CD4-positive, alpha-beta T cell treated with Interleukin-6 for 4 hours (primary cell): Measurements from ENCODE around the gene SPDYE2B.
"Not testable (repeated sequence)": the region's sequence is repeated elsewhere in the genome, so short reads cannot be mapped to it uniquely, and the experiment has no call there.

Experiments used
- DNase-seq: peaks from one replicate; pipeline ENCODE4 v3.0.0-alpha.2; 2020; ENCODE audit warnings: mixed read lengths

The SPDYE2B gene

GRCh38 chr7:102649924-102650323 lies at the start of gene SPDYE2B:
Gene SPDYE2B (plus strand): TSS chr7:102650319. CDS start chr7:102652349, 2,030 bp downstream.
- not testable (repeated sequence) for DNase-seq

- not testable (repeated sequence) for DNase-seq
Measured at GRCh38 chr7:102602317-102602716, 47.8 kb upstream of the SPDYE2B start.

GRCh38 chr7:102604431-102605145 lies 45.5 kb upstream of the SPDYE2B start:
- not testable (repeated sequence) for DNase-seq

DNA sequence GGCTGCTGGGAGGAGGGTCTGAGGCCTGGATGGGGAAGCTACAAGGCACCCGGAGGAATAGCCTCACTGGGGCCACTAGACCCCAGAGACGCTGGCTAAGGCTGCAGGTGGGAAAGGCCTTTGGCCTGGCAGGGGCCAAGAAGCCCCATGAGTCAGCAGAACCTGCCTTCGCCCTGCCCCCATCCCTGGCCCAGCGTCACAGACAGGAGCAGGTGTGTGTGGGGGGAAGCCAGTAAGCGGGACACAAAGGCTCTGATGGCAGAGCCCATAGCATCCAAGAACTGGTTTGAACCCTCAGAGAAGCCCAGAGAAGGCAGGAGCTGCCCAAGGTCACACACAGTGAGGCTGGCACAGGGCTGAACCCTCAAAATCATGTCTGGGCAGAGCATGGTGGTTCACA lies 43.3 kb upstream of the SPDYE2B start:
- not testable (repeated sequence) for DNase-seq

- DNase-seq = not testable (repeated sequence)
Measured at GRCh38 chr7:102609734-102610133, 40.4 kb upstream of the SPDYE2B start.

DNA sequence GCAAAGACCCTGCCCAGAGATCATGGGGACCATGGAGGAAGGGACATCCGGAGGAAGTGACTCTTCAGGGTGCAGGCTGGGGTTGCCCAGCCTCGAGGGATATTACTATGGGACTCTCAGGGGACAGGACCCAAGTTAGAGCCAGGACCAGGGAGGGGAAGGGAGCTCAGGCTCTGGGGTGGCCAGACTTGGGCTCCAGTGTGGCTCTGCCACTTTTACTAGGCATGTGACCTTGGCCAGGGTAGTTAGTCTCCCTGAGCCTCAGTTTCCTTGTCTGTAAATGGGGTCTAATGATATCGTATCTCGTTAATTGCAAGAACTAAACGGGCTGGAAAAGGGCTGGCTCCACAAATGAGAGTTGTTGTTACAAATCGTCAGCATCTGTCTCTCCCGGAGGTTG lies 39.7 kb upstream of the SPDYE2B start:
- DNase-seq = not testable (repeated sequence)

DNA sequence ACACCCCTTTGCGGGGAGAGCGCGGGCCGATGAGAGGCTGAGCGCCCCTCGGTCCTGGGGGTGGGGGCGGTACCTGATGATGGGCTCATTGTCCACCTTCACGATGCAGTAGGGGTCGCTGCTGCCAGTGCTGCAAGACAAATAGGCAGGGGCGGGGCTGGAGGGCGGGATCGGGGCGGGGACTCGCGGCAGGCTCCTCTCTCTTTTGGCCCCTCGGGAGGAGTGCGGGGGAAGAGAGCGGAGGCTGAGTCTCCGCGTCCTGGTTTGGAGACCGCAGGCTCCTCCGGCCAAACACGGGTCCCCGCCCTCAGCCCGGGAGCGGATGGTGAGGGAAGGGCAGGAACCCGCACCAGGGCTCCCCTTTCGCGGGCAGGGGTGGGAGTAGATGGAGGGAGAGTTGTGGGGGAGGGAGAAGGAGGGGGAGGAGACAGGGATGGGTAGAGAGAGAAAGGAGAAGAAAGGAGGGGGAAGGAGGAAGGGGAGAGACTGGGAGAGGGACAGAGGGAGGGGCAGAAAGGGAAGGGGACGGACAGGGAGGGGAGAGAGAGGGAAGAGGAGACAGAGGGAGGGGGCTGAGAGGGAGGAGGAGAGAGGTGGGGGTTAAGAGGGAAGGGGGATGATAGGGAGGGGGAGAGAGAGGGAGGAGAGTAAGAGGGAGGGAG lies 39.0 kb upstream of the SPDYE2B start:
- DNase-seq = not testable (repeated sequence)

GRCh38 chr7:102611675-102612325 lies 38.3 kb upstream of the SPDYE2B start:
- DNase-seq = not testable (repeated sequence)

DNA sequence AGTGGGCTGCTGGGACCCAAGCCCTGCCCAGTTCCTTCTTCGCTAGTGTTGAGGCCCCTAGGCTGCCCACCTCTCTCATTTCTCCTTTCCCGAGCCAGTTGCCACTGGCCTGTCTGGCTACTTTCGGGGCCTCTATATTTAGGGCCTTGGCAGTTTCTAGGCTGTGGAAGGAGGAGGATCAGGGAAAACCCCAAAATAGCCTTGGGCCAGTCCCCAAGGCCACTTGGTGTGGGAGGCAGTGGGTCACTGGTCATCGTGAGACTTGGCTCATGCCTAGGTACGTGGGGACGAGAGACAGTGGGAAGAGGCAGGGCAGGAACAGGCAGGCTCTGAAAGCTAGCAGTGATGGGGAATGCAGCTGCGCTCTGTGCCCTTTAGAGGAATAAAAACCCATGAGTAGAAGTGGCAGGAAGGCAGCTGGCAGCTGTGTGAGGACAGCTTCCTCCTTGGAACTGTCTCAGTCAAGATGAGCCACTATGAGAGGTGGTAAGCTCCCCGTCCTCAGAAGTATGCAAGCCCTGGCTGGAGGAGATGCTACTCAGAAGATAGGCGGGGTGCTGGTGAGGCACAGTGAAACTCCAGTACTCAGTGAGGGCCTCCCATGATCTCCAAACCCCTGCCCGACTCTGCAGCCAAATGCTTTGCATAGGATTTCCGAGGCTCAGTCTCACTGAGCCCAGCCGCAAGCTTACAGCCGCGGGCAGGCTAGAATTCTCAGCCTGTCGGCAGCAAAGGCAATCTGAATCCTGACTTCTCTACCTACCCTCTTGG lies 36.4 kb upstream of the SPDYE2B start:
- DNase-seq = not testable (repeated sequence)

GRCh38 chr7:102614346-102614697 lies 35.8 kb upstream of the SPDYE2B start:
- not testable (repeated sequence) for DNase-seq

GRCh38 chr7:102614873-102615272 lies 35.2 kb upstream of the SPDYE2B start:
- DNase-seq = not testable (repeated sequence)

GRCh38 chr7:102615930-102616329 lies 34.2 kb upstream of the SPDYE2B start:
- not testable (repeated sequence) for DNase-seq

GRCh38 chr7:102616507-102617125 lies 33.5 kb upstream of the SPDYE2B start, which contains the start of gene RASA4:
Gene RASA4 (minus strand): TSS chr7:102616756. CDS start chr7:102616689, 67 bp downstream.
- peak; percentile 14 for DNase-seq

DNA sequence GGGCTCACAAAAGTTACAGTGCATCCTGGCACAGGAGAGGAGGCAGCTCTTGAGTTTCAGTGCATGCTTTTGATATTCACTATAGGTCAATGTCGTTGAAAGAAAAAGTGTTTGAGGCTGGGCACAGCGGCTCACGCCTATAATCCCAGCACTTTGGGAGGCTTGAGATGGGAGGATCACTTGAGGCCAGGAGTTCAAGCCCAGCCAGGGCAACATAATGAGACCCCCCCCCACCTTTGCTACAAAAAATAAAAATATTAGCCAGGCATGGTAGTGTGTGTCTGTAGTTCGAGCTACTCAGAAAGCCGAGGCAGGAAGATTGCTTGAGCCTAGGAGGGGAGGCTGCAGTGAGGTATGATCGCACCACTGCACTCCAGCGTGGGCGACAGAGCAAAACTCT lies 32.0 kb upstream of the SPDYE2B start:
- DNase-seq = not testable (repeated sequence)

DNA sequence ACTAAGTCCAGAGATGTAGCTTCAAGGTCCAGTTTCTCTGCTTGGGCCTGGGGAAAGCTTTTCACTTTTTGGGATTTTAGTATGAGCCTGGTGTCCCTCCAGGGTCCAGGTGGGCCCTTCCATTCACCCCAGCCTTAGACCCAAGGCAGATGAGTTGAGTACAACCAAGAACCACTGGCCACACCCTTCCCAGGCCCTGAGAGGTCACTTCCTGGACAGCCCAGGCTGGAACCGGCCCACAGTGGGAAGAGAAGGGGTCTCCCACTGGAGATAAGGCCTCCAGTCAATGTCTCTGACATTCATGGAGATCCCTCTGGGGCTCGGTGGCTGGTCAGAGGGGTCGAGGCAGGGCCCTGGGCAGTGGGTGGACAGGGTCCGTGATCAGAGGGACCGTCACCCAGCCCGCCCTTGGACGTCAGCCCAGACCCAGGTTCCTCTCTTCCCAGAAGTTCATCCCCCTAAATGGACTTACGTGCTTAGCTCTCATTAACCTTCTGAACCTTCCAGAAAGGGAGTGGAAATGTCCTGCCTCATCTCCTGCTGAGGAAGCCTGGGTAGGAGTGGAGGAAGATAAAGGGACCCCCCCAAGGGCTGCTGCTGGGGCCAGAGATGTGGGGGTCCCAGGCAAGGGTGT lies 22.7 kb upstream of the SPDYE2B start:
- DNase-seq = not testable (repeated sequence)

DNA sequence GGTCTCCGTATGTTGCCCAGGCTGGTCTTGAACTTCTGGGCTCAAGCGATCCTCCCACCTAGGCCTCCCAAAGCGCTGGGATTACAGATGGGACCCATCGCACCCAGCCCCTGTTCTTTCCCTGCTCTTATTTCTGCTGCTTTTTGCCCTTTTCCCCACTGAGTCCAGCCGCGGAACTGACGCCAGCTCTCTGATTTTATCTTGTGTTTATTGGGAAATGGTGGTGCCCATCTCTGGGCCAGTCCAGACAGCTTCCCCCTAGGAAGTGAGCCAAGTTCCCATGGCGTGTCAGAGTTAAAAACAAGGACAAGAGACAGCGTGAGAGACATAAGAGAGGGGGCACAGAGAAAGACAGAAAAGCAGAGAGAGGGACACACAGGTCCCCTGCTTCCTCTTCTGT lies 19.5 kb upstream of the SPDYE2B start:
- DNase-seq = not testable (repeated sequence)

- not testable (repeated sequence) for DNase-seq
Measured at GRCh38 chr7:102634299-102634698, 15.8 kb upstream of the SPDYE2B start.

DNA sequence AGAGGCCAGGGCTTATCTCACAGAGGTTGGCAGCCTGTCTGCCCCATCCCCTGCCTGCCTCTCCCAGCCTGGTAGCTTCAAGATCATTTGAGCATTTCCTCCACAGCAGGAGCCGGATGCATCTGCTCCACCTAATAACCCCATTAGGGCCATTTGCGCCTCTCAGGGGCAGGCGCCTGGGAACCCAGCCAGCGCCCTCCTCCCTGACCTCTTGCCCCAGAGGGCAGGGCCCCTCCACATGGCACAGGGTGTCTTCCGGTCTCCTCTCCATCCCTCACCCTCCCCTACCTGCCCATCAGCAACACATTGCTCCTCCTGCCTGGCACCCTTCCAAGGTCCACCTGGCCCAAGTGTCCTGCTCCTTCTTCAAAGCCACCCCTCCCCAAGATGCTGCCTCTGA lies 14.8 kb upstream of the SPDYE2B start:
- DNase-seq = not testable (repeated sequence)

DNA sequence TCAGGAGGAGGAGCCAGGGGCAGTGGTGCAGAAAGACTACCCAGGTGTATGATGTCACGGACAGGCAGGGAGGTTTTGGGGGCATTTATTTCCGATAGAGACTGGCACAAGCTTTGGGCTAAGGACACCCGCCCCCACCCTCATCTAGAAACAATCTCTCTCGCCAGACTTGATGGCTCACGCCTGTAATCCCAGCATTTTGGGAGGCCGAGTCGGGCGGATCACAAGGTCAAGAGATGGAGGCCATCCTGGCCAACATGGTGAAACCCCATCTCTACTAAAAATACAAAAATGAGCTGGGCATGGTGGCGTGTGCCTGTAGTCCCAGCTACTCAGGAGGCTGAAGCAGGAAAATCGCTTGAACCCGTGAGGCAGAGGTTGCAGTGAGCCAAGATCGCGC lies 13.2 kb upstream of the SPDYE2B start:
- not testable (repeated sequence) for DNase-seq

DNA sequence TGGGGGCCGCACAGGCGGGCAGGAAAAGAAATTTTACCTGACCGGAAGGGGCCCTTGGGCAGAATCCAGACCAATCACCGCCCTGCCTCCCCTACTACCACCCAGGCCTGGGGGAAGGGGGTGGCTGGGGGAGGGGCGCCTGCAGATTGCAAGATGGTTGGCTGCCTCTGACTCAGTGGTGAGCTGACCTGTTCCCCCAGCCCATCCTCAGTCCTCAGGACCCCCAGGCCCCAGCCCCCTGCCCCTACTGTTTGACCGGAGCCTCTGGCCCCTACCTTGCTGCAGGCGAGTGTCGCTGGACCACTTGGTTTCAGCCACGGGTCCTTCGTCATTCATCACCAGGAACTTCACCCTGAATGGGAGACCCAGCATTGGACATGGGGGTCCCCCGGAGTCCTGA lies 11.3 kb upstream of the SPDYE2B start:
- DNase-seq = not testable (repeated sequence)

DNA sequence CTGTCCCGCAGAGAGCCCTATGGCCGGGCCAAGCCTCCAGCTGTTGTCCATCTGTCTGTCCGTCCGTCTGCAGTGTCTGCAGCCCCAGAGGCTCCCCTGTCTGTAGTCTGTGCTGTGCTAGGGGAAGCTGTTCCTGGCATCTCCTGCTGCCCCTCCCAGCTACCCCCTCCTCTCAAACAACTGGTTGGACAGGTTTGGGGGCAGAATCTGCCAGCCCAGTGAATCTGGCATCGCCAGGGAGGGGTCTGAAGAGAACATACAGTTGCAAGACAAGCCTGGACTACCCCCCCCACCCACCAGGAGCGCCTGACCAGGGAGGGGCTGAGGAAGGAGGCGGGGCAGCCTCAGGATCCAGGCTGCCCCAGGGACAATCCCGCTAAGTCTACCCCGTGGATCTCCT lies 7.4 kb upstream of the SPDYE2B start, which contains the start of gene UPK3BL1:
Gene UPK3BL1 (minus strand): TSS at position 101 of the 400 bp plus-strand sequence. CDS start 50 bp downstream, at position 51.
- not testable (repeated sequence) for DNase-seq

DNA sequence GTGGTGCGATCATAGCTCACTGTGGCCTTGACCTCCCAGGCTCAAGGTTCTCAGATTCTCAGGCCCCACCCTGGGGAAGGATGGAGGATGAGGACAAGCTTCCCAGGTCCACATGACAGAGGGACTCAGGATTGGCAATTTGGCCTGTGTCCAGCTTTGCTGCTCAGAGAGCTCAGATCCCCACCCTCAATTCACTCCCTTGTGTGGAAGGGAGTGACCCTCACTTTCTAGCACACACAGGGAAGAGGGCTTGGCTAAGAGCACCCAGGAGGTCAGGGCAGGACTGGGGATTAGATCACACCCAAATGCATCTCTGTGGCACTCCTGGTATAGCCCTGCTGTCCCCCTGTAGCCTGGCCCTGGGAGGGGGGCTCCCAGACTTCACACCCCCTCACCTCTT lies 6.7 kb upstream of the SPDYE2B start:
- DNase-seq = not testable (repeated sequence)
